Lung (tissue), 12 donors: Measurements from ENCODE around the gene KCNQ1OT1. TPM values are rescaled to one million over a fixed set of nuclear protein-coding genes. Genes with fewer than 3 reads are reported as not detected.

ENCODE experiments used
- ATAC-seq: fragments of 200-7000 bp; cut with Tn5 transposase; one replicate; pipeline ENCODE4 v1.9.1; 2020; ENCODE audit warnings: moderate number of reproducible peaks; ENCODE audit not compliant: insufficient read depth, low FRiP score
- DNase-seq, 3 donors: peaks; one replicate each; pipeline ENCODE4 v3.0.0-alpha.2; 2013 to 2017
- H3K27ac ChIP-seq, 2 donors: one replicate each; pipeline ENCODE4 v1.5.1; 2013; ENCODE audit warnings: mild to moderate bottlenecking in 2 of 2, moderate library complexity in 2 of 2, control low read depth in 1 of 2, inconsistent platforms in 1 of 2, low read depth in 1 of 2, low read length in 1 of 2
- H3K27me3 ChIP-seq, 3 donors: one replicate each; pipeline ENCODE4 v1.5.1; 2013; ENCODE audit warnings: low read length in 2 of 3; ENCODE audit not compliant: control insufficient read depth in 3 of 3, insufficient read depth in 3 of 3
- H3K36me3 ChIP-seq, 4 donors: one replicate each; pipeline ENCODE4 v1.5.1; 2013; ENCODE audit warnings: low read length in 4 of 4, mild to moderate bottlenecking in 1 of 4, moderate library complexity in 1 of 4; ENCODE audit not compliant: control insufficient read depth in 4 of 4, insufficient read depth in 4 of 4
- H3K4me1 ChIP-seq, 5 donors: one replicate each; pipeline ENCODE4 v1.5.1; 2013; ENCODE audit warnings: low read length in 5 of 5, mild to moderate bottlenecking in 2 of 5, moderate library complexity in 1 of 5; ENCODE audit not compliant: control insufficient read depth in 5 of 5, insufficient read depth in 5 of 5
- H3K4me3 ChIP-seq: one replicate; pipeline ENCODE4 v1.5.1; 2013; ENCODE audit warnings: mild to moderate bottlenecking, control low read depth, moderate library complexity
- H3K9ac ChIP-seq, 2 donors: one replicate each; pipeline ENCODE4 v1.5.1; 2013; ENCODE audit warnings: low read length in 2 of 2, control low read depth in 1 of 2; ENCODE audit not compliant: insufficient read depth in 1 of 2
- H3K9me3 ChIP-seq, 4 donors: one replicate each; pipeline ENCODE4 v1.5.1; 2013; ENCODE audit warnings: low read length in 3 of 4, mild to moderate bottlenecking in 1 of 4, moderate library complexity in 1 of 4; ENCODE audit not compliant: control insufficient read depth in 4 of 4, insufficient read depth in 3 of 4
- CTCF ChIP-seq: IDR thresholded peaks from 2 replicates; pipeline ENCODE4 v1.5.1; 2012; ENCODE audit warnings: mild to moderate bottlenecking; ENCODE audit errors: control extremely low read depth, extremely low read depth
- WGBS, 2 donors: extraction: QIAGEN DNeasy Blood & Tissue Kit; methylation state at CpG; one replicate each; pipeline ENCODE4 v1.1.7; 2013; 5-methylcytosine and 5-hydroxymethylcytosine counted together
- polyA plus RNA-seq, 2 donors: library from polyadenylated mRNA; stranded (reverse); fragments of 200-250 nt; gene quantifications; one replicate each; pipeline ENCODE4 v1.2.1, GENCODE V29; 2013
- total RNA-seq, 2 donors: library from RNA; depleted of rRNA in 1 of 2; stranded (reverse); fragments of >200 nt in 1 of 2; gene quantifications; one replicate each; pipeline ENCODE4 v1.2.1, GENCODE V29; 2014 to 2021
- donor health status: control.
- donor health status: control.
- donor health status: Bipolar disorder and iron deficiency.
- donor health status: healthy.
- donor health status: DM: yes; HTN: yes; CAD: no.

The KCNQ1OT1 gene
- total and polyA plus RNA-seq, 4 donors, result 0.02 to 14.5 (median 1.7) TPM

- H3K9ac ChIP-seq, result no peak overlapping the region
- no peak overlapping the region for H3K27ac ChIP-seq
- H3K4me1 ChIP-seq, result no peaks in the 10 kb centered on the region
- no peaks in the 10 kb centered on the region for H3K27me3 ChIP-seq
- WGBS, 2 donors, result 98 to 100% methylated on average over 2 of the region's 2 CpGs
- DNase-seq, result no peak
- peaks cover 5 to 31% (median 20%) of the 10 kb centered on the region in 4 donors for H3K9me3 ChIP-seq
- no peak overlapping the region for H3K4me3 ChIP-seq
- peaks cover 0 to 18% (median 13%) of the 10 kb centered on the region in 4 donors for H3K36me3 ChIP-seq
- no peak for ATAC-seq
- no peak for TF ChIP-seq CTCF
Measured at GRCh38 chr11:2660357-2660939, 39.3 kb downstream of the KCNQ1OT1 start.

- no peak for ATAC-seq
- no peak overlapping the region for H3K9ac ChIP-seq
- WGBS, 2 donors, result 94 to 96% methylated on average over 8 of the region's 8 CpGs
- H3K9me3 ChIP-seq, result peaks cover 5 to 45% (median 26%) of the 10 kb centered on the region in 4 donors
- no peak for TF ChIP-seq CTCF
- DNase-seq, result no peak
- H3K36me3 ChIP-seq, result peaks cover 0 to 13% (median 8%) of the 10 kb centered on the region in 4 donors
- H3K4me3 ChIP-seq, result no peak overlapping the region
- no peaks in the 10 kb centered on the region for H3K27me3 ChIP-seq
- H3K4me1 ChIP-seq, result peaks cover 0 to 4% (median 0%) of the 10 kb centered on the region in 5 donors
- no peak overlapping the region for H3K27ac ChIP-seq
Measured at GRCh38 chr11:2657697-2658284, 42.0 kb downstream of the KCNQ1OT1 start.

- Histone ChIP-seq H3K27me3 (no peaks in the 10 kb centered on the region), H3K27ac (no peak overlapping the region), H3K4me1 (peaks cover 0 to 4% (median 0%) of the 10 kb centered on the region in 5 donors), H3K36me3 (peaks cover 0 to 16% (median 4%) of the 10 kb centered on the region in 4 donors), H3K4me3 (no peak overlapping the region), H3K9ac (no peak overlapping the region), H3K9me3 (peaks cover 5 to 47% (median 26%) of the 10 kb centered on the region in 4 donors)
- 93 to 95% methylated on average over 1 of the region's 1 CpG for WGBS, 2 donors
- no peak for DNase-seq
- TF ChIP-seq CTCF, result no peak
- ATAC-seq, result no peak
Measured at GRCh38 chr11:2656859-2657258, 42.9 kb downstream of the KCNQ1OT1 start.
